Measurements from ENCODE around the gene PTPN14.

GRCh38 chr1:214570442-214570841, 19.0 kb upstream of the PTPN14 start:
- TF ChIP-seq CTCF (conservative IDR thresholded peaks at IDR 0.05; ENCODE audit: low read length) (no peak), EZH2phosphoT487 (IDR thresholded peaks at IDR 0.05; ENCODE audit: borderline replicate concordance) (no peak)
